SU-DHL-6 (cell line): ENCODE data around the gene SCAMP5.

ENCODE experiments used
- H2AFZ ChIP-seq: fragments of 200-600 bp; sonication (generic); 2 replicates; pipeline ENCODE4 v1.6.1; 2014; ENCODE audit warnings: low read depth, mild to moderate bottlenecking, moderate library complexity, mixed read lengths, antibody characterized with exemption, low read length; ENCODE audit not compliant: severe bottlenecking
- H3F3A ChIP-seq: fragments of 200-600 bp; shearing (Covaris generic); 2 replicates; pipeline ENCODE4 v1.6.0; 2016; ENCODE audit warnings: antibody characterized with exemption, mild to moderate bottlenecking; ENCODE audit not compliant: insufficient read depth
- H3K27ac ChIP-seq: fragments of 200-600 bp; sonication (generic); 2 replicates; pipeline ENCODE4 v1.5.1; 2016; ENCODE audit warnings: low read depth, mild to moderate bottlenecking, low read length, moderate library complexity, mixed read lengths
- H3K27me3 ChIP-seq: fragments of 200-600 bp; sonication (generic), shearing (Covaris generic); 2 replicates; pipeline ENCODE4 v1.6.0; 2014; ENCODE audit warnings: mild to moderate bottlenecking, low read length
- H3K36me3 ChIP-seq: fragments of 200-600 bp; sonication (generic); 2 replicates; pipeline ENCODE4 v1.6.1; 2014; ENCODE audit warnings: mild to moderate bottlenecking, low read length, mixed read lengths
- H3K4me2 ChIP-seq: fragments of 300-600, 200-600 bp; shearing (Covaris generic), sonication (generic); 2 replicates; pipeline ENCODE4 v1.6.0; 2014; ENCODE audit warnings: low read length, low read depth, mild to moderate bottlenecking; ENCODE audit not compliant: poor library complexity, severe bottlenecking
- H3K4me3 ChIP-seq: fragments of 200-600 bp; sonication (generic); 2 replicates; pipeline ENCODE4 v1.5.1; 2014; ENCODE audit warnings: antibody characterized with exemption, low read length, mild to moderate bottlenecking, mixed read lengths; ENCODE audit not compliant: insufficient read depth, poor library complexity, severe bottlenecking
- H3K79me2 ChIP-seq: fragments of 200-600 bp; sonication (generic); 2 replicates; pipeline ENCODE4 v1.6.1; 2014; ENCODE audit warnings: mild to moderate bottlenecking, low read length, moderate library complexity; ENCODE audit not compliant: insufficient read depth
- H3K9ac ChIP-seq: fragments of 200-600 bp; sonication (generic); 2 replicates; pipeline ENCODE4 v1.7.0; 2014; ENCODE audit warnings: mild to moderate bottlenecking, low read length
- H3K9me2 ChIP-seq: fragments of 200-600 bp; sonication (generic); replicated peaks from 2 replicates; pipeline ENCODE4 v1.6.1; 2014; ENCODE audit warnings: low read length; ENCODE audit not compliant: insufficient read depth
- H3K9me3 ChIP-seq: fragments of 200-600 bp; sonication (generic); 2 replicates; pipeline ENCODE4 v1.6.1; 2014; ENCODE audit warnings: low read length, mixed read lengths; ENCODE audit not compliant: insufficient read depth
- H4K20me1 ChIP-seq: fragments of 200-600 bp; sonication (generic); 2 replicates; pipeline ENCODE4 v1.6.1; 2014; ENCODE audit warnings: low read depth, mild to moderate bottlenecking, antibody characterized with exemption, low read length, moderate library complexity, mixed read lengths
- CTCF ChIP-seq: fragments of 200-600 bp; sonication (generic); IDR thresholded peaks from one replicate; pipeline ENCODE4 v1.5.1; 2017; ENCODE audit warnings: antibody characterized with exemption, mild to moderate bottlenecking, low read length, moderate library complexity; ENCODE audit not compliant: insufficient read depth, poor library complexity, severe bottlenecking
- EZH2phosphoT487 ChIP-seq: fragments of 200-600 bp; sonication (generic), shearing (Covaris generic); conservative IDR thresholded peaks from 2 replicates; pipeline ENCODE4 v1.6.1; 2018; ENCODE audit warnings: mild to moderate bottlenecking, antibody characterized with exemption, low read length, moderate library complexity, mixed read lengths

Gene SCAMP5

GRCh38 chr15:74976159-74976558, 19.2 kb upstream of the SCAMP5 start:
- H3K27ac ChIP-seq: no peak overlapping the region
- no peak overlapping the region for H3K4me2 ChIP-seq
- H3K4me3 ChIP-seq: no peak overlapping the region
- H3K79me2 ChIP-seq: no peaks in the 10 kb centered on the region
- H3K27me3 ChIP-seq: no peaks in the 10 kb centered on the region
- H3K9me2 ChIP-seq: no peaks in the 10 kb centered on the region
- H3K9ac ChIP-seq: no peak overlapping the region
- no peaks in the 10 kb centered on the region for H3K36me3 ChIP-seq
- no peaks in the 10 kb centered on the region for H3K9me3 ChIP-seq
- TF ChIP-seq CTCF: no peak
- H2AFZ ChIP-seq: no peak overlapping the region
- H3F3A ChIP-seq: no peaks in the 10 kb centered on the region
- no peaks in the 10 kb centered on the region for H4K20me1 ChIP-seq

DNA sequence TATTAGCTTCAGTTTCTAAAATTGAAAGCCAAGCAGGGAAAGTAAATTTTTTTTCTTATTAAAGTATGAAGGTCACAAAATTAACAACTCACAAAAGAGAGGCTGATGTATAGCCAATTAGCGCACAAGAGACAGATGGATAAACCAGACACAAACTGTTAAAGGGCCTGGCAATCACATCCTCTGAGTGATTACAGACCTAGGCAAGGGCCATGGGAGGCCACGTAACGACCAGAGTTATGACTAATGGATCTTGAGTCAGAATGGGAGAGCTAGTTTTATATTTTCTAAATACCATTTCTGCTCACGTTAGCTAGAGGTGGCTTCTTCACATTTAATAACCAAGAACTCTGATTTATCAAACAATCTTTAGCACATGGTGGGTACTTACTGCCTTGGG, 17.8 kb upstream of the SCAMP5 start:
- Histone ChIP-seq H3K27me3 (no peaks in the 10 kb centered on the region), H3K36me3 (no peaks in the 10 kb centered on the region), H2AFZ (no peak overlapping the region), H3K9me3 (no peaks in the 10 kb centered on the region), H3K79me2 (no peaks in the 10 kb centered on the region), H3K4me3 (no peak overlapping the region), H3K4me2 (no peak overlapping the region), H3F3A (no peaks in the 10 kb centered on the region), H3K9ac (no peak overlapping the region), H3K27ac (no peak overlapping the region), H4K20me1 (no peaks in the 10 kb centered on the region), H3K9me2 (no peaks in the 10 kb centered on the region)
- no peak for TF ChIP-seq EZH2phosphoT487
- no peak for TF ChIP-seq CTCF

DNA sequence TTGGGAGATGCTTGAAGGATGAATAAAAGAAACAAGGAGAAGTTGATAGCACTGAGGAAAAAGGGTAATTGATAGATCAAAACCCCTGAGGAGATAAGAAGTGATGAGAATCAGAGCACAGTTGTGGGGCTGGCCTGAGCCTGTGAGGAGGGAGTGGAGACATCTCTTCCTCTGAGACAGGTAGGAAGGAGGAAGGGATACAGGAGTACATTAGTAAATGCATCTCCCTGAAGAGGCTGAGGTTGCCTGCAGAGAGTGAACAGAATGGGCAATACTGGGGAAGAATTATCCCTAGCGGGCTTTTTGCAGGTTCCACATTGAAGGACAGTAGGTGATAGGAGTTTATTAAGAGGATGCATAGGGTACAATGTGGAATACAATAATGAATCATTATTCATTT, 17.3 kb upstream of the SCAMP5 start:
- no peaks in the 10 kb centered on the region for H3K36me3 ChIP-seq
- H3K9me3 ChIP-seq: no peaks in the 10 kb centered on the region
- no peaks in the 10 kb centered on the region for H3K79me2 ChIP-seq
- no peaks in the 10 kb centered on the region for H3K27me3 ChIP-seq
- H3K4me2 ChIP-seq: no peak overlapping the region
- H3K9me2 ChIP-seq: no peaks in the 10 kb centered on the region
- H2AFZ ChIP-seq: no peak overlapping the region
- no peak overlapping the region for H3K4me3 ChIP-seq
- H4K20me1 ChIP-seq: no peaks in the 10 kb centered on the region
- no peak overlapping the region for H3K9ac ChIP-seq
- H3K27ac ChIP-seq: no peak overlapping the region
- no peak for TF ChIP-seq EZH2phosphoT487
- no peaks in the 10 kb centered on the region for H3F3A ChIP-seq

DNA sequence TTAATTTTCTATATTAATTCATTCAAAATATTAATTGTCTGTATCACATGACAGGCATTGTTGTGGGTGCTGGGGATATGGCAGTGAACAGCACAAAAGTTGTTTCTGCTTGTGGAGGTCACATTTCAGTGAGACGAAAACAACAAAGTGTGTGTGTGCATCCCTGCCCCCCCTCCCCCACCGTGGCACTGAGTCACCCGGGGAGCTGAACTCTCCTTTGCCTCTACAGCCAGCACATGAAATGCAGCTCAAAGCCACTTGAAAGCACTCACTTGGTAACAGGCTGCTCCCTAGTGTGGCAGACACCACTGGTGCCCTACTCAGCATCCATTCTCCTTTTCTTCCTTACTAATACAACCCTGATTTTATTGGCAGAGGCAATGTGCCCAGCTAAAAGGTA, 16.9 kb upstream of the SCAMP5 start:
- Histone ChIP-seq H4K20me1 (no peaks in the 10 kb centered on the region), H2AFZ (no peak overlapping the region), H3K4me2 (no peak overlapping the region), H3K27ac (no peak overlapping the region), H3K36me3 (no peaks in the 10 kb centered on the region), H3K4me3 (no peak overlapping the region), H3K9me2 (no peaks in the 10 kb centered on the region), H3K27me3 (no peaks in the 10 kb centered on the region), H3K9ac (no peak overlapping the region), H3K79me2 (no peaks in the 10 kb centered on the region), H3K9me3 (no peaks in the 10 kb centered on the region), H3F3A (no peaks in the 10 kb centered on the region)
- TF ChIP-seq CTCF (no peak), EZH2phosphoT487 (no peak)
